NOMO-1 treated with dmso at 0.1 percent for 144 hours (cell line): ENCODE measurements around the gene CKMT1A.
"Not testable (repeated sequence)": the region's sequence is repeated elsewhere in the genome, so short reads cannot be mapped to it uniquely, and the experiment has no call there.

ENCODE experiments used
- DNase-seq: peaks from one replicate; lab custom pipeline; 2025; ENCODE audit not compliant: unreplicated experiment; lab: John Stamatoyannopoulos, UW

CKMT1A gene

DNA sequence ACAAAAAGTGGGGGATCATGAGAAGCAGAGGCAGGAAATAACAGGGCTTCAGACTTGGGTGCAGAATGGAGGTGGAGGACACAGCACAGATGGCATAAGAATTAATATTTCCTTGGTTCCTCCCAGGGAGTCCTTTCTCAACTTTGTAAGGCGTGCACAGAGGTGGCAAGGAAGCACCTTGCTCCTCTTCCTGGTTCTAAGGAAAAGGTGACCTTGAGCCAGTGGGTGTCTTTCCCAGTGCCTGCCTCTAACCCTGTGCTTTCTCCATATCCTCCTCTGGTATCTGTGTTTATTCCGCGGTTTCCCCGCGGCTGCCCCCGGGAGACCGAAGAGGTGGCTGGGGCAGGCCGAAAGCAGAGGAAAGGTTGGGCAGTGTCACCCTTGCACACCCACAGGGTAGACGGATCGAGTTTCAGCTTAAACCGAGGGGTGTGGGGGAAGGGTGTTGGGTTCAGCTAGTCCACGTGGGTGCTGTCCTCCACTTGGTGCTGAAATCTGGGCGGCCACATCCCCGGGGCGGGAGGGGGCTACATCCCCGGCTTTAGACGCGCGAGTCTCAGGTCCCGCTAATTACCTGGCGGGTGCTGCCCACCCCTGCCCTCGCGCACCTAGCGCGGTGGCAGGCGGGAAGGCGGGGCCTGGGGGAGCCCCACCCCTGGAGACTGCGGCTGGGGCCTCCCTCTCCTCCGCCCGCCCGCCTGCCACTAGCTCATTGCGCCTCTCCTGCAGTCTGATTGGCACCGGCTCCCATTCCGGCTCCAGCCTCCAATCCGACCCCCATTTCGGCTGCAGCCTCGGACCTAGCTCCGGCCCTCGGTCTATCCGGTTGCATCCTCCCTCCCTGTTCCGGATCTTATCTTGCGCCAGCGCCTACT lies at the start of gene CKMT1A:
CKMT1A (plus strand) TSS at position 712 of the 875 bp plus-strand sequence. CDS start 192 bp downstream, outside the sequence.
- DNase-seq, result not testable (repeated sequence)

DNA sequence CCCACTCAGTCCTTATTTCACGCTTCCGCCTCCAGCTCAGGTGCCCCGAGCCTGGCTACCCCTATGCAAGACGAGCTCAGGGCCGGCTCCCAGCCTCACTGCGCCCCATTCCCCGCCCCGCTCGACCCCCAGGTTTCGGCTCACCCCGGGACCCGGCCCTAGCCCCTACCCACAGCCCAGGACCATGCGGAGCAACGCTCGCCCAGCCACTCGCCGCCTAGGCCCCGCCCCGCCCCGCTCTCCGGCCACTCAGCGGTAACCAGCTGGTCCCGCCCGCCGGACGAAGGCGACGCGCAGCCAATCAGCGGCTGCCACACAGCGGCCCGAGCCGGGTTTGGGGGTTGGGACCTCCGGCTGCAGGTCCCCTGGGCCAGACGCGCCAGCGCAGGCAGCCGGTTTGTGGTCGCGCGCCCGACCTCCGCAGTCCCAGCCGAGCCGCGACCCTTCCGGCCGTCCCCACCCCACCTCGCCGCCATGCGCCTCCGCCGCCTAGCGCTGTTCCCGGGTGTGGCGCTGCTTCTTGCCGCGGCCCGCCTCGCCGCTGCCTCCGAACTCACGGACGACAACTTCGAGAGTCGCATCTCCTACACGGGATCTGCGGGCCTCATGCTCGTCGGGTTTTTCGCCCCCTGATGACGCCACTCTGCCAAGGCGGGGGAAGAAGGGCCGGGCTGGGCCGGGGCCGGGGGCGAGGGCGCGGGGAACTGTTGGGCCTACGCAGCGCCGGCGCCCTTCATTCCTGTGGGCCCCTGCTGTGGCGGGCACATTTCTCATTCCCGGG lies 44.8 kb upstream of the CKMT1A start, which contains the start of gene CATSPER2:
CATSPER2 (minus strand) TSS at position 196 of the 781 bp plus-strand sequence. CDS start 783 bp downstream, outside the sequence.
- DNase-seq, result no peak

DNA sequence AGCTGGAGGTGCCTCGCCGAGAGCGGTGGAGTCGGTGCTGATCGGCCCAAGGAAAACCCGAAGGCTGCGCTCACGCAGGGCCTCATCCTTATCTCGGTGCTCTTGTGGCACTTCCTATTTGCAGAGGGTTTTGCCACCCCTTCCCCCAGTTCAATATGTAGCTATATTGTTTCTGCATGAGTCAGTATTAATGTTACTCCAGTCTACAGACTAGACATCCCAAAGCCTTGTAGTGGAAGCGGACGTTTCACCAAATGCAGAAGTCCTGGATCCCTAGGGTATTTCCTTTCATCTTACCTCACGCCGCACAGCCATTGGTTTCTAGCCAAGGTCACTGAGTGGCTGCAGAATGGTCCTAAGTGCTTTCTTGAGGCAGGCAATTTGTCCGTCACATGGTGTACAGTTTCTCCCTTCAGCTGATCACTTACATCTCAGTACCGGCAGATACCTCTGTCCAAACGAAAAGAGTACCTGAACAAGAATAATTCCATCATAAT lies 44.2 kb upstream of the CKMT1A start:
- not testable (repeated sequence) for DNase-seq

DNA sequence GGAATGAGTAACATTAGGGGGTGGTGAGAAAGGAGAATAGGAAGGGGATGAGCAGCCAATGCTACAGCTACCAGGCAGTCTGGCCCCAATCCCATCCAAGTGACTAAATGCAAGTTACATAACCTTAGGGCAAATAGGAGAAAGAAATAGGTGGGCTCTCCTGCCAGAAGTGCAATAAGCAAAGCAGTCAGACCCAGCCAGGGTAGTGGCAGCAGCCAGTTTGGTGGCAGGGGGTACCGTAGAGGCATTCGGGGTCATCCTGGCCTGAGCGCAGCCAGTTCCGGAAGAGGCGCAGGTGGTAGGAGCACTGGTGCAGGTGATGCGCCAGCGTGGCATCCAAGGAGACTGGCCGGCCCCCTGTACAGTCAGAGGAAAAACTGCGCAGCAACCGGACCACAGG lies 33.9 kb upstream of the CKMT1A start:
- DNase-seq, result not testable (repeated sequence)

DNA sequence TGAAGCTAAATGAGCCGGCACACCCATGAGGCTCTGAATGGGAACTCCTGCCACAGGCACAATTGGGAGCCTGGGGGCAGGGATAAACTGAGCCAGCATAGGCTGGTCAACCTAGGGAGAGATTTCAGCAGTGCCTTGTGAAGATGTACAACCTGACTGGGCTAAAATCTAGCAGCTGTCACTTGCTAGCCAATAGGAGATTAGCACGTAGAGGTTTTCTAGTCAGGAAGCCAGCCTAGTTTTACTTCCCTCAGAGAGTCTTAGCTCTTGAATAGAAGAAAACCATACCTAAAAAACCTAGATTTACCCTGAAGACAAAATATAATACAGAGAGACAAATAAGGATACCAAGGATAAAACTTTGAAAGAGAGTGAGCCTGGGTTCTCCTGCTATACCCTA lies 31.4 kb upstream of the CKMT1A start:
- DNase-seq, result not testable (repeated sequence)

DNA sequence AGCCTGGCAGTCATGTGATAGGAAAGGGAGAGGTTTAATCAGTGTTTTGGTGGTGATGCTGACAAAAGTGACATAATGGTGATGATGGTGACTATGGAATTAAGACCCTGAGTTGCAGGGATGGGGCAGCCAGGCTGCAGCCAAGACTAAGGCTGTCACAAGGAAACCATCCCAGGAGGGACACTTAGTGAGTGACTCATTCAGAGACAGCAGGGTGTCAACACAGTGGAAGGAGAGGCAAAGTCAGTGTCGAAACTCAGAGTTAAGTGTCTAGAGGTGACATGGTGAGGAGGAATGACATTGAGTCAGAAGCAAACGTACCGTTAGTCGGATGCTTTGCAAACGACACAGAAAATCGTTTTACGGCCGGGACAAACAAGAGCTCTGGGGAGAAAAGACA lies 30.3 kb upstream of the CKMT1A start:
- not testable (repeated sequence) for DNase-seq

DNA sequence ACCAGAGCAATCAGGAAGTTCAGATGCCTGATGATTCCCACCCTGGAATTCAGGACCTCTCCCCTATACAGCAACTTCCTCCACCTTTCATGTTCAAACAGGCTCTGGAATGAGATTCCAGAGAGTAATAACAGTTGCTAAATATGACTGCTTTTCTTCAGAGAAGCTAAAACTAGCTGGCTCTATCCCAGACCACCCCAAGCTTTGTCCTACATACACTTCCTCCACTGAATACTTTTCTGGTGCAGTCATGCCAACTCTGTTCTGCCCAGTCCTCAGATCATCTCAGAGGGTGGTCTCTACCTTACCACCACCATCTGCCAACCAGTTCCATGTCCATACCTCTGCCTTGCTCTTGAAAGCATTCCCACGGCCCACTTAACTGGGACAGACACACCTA lies 27.5 kb upstream of the CKMT1A start:
- not testable (repeated sequence) for DNase-seq

DNA sequence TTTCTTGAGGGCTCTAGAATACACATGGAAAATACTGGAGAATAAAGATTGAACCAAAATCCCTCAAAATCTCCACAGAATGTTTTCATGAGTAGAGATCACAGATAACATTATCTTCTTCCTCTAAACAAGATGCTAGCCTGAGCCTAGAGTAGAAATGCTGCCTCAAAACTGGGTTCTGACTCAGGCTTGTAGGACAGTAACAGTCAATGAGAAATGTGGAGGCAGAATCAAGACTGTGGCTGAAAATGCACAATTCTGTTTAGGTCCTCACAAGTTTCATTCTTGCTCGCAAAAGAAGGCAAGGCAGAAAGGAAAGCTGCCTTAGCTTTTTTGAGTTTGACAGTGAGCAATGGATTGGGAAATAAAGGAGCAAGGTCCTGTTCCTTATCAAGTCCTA lies 19.5 kb upstream of the CKMT1A start:
- DNase-seq, result not testable (repeated sequence)

DNA sequence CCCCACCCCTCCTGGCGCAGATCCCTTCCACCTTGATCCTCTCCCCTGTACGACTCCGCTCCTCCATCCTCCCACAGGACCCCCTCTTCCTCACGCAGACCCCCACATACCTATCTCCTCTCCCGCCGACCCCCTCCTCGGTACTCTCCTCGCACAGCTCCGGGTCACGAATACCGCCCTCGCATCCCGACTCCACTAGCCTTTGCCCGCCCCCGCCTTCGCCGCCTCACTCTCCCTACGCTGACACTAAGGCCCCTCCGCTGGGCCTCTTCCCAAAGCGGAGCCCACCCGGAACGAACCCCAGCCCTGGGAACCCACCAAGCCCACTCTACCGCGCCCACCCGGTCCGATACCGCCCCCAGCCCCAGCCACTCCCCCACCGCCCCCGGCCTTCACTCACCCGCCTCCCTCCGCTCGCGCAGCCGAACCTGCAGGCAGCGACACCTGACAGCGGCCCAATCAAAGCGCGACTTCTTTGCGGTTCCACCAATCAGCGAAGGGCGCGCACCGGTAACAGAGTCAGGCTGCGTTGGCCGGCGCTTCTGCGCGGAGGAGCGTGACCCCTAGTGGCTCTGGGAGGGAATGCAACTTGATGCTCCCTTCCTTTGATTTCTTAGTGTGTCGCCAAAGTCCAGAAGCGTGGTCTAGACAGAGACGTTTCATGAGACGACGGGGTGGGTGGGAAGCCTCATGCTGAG lies 3.9 kb upstream of the CKMT1A start:
- DNase-seq, result not testable (repeated sequence)

DNA sequence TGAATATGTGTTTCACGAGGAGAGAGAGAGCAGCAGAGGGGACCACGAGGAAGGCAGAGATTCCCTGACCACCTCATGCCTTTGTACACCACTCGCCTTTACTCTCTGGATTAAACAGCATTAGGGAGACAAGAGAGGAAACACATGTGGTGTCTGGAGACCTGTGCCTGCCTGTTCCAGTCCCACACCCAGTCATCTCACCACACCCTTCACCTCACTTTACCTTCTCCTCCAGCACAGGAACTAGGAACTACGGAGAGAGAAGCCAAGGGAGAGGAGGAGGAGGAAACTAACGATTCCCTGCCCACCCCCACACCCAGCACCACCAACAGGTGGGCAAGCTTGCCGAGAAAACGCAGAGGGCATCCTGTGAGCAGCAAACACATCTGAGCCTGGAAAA lies 980 bp upstream of the CKMT1A start:
- DNase-seq, result not testable (repeated sequence)

DNA sequence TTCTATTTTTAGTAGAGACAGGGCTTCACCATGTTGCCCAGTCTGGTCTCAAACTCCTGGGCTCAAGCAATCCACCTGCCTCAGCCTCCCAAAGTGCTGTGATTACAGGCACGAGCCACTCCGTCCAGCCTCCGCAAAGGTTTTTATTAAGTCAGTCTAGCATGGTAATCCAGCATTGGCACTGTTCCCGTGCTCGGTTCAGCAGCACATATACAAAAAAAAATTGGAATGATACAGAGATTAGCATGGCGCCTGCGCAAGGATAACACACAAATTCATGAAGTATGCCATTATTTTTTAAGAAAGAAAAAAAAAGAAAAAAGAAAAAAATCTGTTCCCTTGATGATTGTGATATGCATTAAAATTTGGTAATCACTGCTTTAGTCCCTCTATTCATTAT lies 8.5 kb downstream of the CKMT1A start:
- no peak for DNase-seq

DNA sequence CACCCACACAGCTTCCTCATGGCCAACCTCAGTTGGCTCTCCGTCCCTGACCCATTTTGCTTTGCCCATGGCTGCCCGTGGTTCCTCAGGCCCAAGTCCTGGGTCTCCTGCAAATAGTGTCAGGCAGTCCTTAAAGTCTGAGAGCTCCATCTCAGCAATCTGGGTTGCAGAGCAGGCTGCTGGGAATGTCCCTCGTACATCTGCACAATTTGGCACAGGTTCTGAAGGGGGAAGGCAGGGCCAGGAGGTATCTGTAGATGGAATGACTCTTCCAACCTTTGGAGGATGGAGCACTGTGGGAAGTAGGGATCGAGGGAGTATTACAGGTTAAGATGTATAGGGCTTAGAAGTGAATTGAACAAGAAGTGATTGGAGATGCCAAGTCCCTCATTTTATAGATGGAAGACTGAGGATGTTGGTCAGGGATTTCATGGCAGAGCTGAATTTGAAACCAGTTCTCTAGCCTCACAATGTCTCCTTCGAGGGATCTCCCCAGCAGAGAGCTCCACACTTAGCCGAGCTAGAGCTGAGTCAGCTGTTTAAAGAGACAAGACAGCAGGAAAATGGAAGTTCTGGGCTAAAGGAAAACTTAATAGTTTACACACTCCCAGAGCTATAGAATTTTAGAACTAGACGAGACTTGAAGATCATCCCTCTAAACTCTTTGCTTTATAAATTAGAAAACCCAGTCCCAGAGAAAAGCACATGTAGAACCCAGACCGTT lies 9.2 kb downstream of the CKMT1A start:
- DNase-seq, result no peak

DNA sequence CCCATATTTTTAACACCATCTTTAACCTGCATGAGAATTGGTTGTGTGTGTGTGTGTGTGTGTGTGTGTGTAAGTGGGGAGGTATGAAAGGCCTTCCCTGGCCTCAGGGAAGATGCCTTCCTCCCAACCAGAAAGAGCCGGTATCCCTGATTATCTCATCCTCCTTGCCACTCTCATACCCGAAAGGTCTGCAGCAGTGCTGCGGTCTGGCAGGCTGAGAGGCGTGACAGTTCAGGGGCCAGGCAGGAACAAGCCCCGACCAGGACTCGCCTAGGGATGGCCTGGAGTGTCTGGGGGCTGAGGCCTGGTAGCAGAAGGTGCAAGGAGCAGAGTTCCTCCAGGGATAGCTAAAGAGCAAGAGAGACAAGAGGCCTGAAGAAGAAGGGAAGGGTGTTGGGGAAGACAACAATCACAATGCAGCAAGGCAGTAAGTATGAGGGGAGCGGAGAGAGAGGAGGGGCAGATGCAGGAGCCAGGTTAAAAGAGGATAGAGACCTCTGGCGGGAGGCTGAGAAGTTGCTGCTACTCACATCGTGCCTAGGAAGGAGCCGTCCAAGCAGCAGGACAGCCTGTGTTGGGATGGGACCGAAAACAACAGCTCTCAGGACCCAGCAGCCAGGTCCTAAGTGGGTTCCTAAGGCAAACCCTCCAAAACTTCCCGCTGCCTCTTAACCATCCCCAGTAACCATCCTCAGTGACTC lies 16.9 kb downstream of the CKMT1A start:
- DNase-seq, result not testable (repeated sequence)

DNA sequence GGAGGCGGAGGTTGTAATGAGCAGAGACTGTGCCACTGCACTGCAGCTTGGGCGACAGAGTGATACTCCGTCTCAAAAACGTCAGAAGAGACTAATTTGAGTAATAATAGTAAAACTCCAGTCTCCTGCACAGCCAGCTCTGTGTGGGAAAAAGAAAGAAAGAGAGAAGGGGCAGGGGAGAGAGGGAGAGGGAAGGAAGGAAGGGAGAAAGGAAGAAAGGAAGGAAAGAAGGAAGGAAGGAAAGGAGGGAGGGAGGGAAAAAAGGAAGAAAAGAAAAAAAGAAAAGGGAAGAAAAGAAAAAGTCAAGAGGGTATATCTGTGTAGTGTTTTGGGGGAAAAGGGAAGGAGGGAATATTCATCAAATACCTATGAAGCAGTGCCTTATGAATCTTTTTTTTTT lies 29.5 kb downstream of the CKMT1A start:
- DNase-seq, result no peak

DNA sequence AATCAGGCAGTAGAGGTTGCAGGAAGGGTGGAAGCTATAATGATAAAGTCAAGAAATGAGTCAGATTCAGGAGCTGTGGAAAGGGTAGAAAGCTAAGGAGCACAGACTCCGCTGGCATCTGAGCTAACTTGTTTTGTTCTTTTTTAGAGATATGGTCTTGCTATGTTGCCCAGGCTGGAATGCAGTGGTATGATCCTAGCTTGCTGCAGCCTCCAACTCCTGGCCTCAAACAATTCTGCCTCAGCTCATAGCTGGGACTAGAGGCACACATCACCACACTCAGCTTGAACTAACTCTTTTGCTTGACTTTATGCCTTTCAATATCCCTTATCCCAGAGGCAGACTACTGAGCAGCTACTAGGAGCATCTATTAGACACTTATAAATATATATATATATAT lies 32.6 kb downstream of the CKMT1A start:
- not testable (repeated sequence) for DNase-seq

DNA sequence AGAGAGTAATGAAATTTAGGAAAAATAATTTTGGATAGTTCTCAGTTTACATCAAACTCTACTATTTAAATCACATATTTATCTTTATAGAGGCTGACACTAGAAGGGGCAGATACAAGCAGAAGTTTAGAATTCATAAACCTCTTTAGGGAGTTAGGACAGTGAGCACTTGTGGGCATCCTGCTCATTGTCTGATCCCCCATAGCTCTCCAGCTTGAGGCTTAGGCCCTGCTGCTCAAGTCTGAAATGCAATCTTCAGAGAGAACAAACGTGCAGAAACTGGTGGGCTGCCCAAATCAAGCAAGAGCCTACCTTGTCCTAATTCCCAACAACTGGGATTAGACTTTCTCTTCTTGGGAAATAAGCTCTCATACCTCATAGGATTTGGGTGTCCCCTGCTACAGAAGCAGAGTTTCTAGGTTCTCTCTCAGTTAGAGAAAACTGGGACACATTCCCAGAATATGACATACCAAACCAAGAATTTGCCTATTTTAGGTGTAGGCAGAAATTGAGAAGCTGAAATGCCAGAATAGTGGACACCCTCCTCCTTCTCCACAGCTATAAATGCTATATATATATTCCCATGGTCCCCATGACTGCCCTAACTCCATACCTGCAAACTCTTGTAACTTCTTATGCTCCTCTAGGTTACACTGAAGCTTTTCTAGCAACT lies 34.5 kb downstream of the CKMT1A start:
- not testable (repeated sequence) for DNase-seq

DNA sequence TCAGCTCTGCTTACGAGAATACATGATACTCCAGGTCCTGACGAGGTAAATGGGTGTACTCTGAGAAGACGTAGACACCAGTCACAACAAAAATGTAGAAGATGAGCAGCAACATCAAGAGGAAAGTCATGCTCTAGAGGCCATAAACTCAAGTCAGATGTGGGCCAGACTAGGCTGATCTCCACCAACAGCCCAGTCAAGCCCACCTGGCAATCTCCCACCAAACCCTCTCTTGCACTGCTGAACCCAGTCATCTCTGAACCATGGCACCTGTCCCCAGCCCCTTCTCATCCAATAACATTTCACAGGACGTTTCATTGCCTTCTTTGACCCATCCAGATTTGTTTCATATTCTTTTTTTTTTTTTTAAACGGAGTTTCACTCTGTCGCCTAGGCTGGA lies 41.8 kb downstream of the CKMT1A start:
- no peak for DNase-seq

DNA sequence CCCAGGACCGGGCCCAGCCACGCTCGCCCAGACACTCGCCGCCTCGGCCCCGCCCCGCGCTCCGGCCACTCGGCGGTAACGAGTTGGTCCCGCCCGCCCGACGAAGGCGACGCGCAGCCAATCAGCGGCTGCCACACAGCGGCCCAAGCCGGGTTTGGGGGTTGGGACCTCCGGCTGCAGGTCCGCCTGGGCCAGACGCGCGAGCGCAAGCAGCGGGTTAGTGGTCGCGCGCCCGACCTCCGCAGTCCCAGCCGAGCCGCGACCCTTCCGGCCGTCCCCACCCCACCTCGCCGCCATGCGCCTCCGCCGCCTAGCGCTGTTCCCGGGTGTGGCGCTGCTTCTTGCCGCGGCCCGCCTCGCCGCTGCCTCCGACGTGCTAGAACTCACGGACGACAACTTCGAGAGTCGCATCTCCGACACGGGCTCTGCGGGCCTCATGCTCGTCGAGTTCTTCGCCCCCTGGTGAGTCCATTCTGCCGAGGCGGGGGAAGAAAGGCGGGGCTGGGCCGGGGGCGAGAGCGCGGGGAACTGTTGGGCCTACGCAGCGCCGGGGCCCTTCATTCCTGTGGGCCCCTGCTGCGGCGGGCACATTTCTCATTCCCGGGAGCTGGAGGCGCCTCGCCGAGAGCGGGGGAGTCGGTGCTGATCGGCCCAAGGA lies 52.7 kb downstream of the CKMT1A start, which contains the start of gene PDIA3:
PDIA3 (plus strand) TSS at position 194 of the 658 bp plus-strand sequence; CDS start at position 296, 102 bp downstream.
- peak; percentile 71 for DNase-seq
